NCI-H2227 (cell line): ENCODE measurements around the gene WNK2.

Experiments
- DNase-seq: peaks from one replicate; lab custom pipeline; 2025; ENCODE audit not compliant: unreplicated experiment; lab: John Stamatoyannopoulos, UW

The WNK2 gene

DNA sequence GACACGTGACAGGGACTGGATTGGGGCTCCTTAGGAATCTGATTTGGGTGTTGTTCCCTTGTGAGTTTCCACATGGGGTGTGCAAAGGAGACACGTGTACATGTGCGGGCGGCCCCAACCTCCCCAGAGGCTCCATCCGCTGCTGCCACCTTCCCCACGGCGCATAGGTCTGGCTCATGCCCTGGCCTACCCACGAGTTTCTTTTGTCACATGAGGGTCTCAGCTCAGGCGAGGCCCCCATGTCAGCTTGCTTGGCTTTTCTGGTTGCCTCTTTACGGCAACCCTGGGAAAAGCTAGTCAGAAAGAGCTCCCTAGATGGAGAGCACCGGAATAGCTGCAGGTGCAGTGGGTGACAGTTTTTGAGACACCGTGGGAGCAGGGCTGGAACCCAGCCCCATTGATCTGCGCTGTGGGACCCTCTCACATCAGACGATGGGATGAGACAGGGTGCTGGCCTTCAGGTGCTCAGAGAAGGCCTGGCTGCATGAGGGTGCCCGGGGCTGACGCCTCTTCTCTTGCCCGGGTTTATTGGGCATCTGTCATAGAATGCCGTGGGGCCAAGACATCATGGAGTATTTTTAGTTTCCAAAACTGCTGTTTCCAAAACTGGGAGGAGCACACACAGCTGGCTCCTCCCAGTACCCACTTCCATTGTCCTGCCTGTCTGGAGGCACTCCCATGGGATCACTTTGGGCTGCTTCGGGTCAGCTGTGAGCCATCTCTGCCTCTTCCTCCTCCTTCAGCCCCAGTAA lies 107.8 kb downstream of the WNK2 start:
- no peak for DNase-seq

DNA sequence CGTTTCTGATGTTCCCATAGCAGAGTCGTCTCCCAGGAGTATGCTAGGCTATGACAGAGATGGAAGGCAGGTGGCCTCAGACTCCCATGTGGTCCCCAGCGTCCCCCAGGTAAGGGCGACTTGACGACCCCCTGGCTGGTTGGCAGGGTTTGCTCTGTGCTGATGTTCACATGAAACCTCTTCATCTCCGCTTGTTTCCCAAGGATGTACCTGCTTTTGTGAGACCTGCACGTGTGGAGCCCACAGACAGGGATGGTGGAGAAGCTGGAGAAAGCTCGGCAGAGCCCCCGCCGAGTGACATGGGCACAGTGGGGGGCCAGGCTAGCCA lies 108.3 kb downstream of the WNK2 start:
- DNase-seq: no peak

DNA sequence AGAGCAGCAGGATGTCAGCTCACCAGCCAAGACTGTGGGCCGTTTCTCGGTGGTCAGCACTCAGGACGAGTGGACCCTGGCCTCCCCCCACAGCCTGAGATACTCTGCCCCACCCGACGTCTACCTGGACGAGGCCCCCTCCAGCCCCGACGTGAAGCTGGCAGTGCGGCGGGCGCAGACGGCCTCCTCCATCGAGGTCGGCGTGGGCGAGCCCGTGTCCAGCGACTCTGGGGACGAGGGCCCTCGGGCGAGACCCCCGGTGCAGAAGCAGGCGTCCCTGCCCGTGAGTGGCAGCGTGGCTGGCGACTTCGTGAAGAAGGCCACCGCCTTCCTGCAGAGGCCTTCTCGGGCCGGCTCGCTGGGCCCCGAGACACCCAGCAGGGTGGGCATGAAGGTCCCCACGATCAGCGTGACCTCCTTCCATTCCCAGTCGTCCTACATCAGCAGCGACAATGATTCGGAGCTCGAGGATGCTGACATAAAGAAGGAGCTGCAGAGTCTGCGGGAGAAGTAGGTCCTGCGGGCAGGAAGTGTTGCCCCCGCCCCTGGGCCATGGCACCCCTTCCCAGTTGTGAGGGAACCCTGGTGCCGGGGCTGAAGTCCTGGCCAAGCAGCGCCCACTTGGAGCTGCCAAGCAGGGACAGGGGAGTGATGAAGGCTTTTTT lies 108.9 kb downstream of the WNK2 start:
- no peak for DNase-seq

DNA sequence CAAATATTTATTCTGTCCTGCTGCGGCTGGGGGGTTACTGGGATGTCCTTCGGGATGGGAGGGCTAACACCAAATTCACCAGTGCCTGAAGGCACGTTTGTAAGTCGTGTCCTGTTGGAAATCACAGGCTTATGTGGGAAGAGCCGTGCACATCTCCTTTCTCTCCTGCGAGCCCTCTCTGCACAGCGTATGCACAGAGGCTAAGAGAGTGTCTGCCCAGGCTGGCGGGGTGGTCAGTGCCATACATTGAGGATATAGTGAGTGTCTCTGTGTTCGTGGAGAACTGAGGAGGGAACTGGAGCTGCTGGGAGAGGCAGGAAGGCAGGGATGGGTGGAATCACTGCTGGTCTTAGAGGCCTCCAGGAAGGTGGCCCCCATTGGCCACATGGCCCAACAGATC lies 110.1 kb downstream of the WNK2 start:
- DNase-seq: no peak

DNA sequence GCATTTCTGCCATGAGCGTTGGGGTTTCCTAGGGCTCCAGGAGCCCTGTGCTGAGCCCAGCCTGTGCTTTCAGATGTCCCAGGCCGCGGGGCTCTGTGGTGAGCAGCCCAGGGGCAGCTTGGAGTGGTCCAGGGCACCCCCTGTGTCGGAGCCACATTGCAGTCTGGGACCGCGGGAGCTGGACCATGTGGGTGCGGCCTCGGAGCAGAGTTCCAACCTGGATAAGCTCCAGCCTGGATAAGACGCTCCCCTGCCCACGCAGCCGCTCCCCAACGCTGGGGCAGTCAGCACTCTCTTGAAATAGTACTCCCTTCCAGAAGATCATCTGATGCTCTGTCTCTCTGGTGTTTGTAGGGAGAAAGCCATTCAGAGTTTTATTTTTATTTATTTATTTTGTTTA lies 111.1 kb downstream of the WNK2 start:
- DNase-seq: no peak

DNA sequence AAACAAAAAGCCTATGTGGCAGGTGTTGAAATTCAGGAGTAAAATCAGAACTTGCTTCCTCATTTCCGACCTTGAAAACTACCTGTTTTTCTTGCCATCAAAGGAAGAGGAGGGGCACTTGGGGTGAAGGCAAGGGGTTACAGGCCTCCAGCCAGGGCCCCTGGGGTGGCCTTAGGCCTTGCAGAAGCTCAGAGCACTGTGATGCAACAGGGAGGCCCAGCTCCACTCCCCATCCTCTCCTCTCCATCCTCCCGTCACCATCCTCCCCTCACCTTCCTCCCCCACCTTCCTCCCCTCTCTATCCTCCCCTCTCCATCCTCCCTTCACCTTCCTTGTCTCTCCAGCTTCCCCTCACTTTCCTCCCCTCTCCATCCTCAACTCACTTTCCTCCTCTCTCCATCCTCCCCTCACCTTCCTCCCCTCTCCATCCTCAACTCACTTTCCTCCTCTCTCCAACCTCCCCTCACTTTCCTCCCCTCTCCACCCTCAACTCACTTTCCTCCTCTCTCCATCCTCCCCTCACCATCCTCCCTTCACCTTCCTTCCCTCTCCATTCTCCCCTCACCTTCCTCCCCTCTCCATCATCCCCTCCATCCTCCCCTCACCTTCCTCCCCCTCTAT lies 111.6 kb downstream of the WNK2 start:
- no peak for DNase-seq

DNA sequence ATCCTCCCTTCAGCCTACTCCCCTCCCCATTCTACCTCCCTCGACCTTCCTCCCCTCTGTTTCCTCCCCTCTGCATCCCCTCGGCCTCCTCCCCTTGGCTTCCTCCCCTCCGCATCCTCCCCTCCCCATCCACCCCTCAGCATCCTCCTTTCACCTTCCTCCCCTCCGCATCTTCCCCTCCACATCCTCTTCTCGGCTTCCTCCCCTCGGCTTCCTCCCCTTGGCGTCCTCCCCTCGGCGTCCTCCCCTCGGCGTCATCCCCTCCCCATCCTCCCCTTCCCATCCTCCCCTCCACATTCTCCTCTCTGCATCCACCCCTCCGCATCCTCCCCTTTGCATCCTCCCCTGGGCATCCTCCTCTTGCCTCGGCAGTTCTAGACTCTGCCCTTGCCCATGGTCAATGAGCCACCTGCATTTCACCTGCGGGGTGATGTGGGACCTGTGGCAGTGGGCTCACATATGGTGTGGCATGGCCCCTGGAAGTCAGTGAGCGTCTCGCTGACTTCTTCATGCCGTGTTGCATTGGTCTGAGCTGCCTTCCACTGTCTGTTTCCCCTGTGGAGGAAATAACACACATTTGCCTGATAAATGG lies 113.0 kb downstream of the WNK2 start:
- no peak for DNase-seq

DNA sequence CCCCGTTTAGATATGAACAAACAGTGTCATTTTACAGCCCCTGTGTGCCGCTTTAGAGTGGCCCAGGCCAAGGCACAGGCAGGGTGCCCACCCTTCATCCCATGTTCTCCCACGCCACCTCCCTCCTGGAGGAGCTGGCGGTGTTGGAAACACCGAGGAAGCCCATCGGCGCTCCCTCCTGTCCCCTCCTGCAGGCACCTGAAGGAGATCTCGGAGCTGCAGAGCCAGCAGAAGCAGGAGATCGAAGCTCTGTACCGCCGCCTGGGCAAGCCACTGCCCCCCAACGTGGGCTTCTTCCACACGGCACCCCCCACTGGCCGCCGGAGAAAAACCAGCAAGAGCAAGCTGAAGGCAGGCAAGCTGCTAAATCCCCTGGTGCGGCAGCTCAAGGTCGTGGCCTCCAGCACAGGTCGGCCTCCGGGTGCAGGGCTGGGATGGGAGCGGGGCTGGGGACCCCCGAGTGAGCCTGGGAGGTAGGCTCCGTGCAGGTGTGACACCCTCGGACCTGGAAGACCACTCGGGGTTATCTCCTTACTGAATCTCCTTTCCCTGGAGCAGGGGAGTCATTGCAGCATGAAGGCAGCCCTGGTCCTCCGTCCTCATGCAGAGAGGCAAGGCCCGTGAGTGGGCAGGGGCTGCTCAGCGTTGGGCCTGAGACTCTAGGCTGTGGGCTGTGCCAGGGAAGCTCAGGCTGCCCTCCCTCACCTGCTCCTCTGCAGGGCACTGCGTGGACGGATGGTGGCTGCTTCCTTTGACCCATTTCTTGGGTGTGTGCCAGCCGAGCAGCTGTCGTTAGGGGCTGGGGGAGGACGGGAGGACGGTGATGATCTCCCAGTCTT lies 113.9 kb downstream of the WNK2 start:
- DNase-seq: no peak

DNA sequence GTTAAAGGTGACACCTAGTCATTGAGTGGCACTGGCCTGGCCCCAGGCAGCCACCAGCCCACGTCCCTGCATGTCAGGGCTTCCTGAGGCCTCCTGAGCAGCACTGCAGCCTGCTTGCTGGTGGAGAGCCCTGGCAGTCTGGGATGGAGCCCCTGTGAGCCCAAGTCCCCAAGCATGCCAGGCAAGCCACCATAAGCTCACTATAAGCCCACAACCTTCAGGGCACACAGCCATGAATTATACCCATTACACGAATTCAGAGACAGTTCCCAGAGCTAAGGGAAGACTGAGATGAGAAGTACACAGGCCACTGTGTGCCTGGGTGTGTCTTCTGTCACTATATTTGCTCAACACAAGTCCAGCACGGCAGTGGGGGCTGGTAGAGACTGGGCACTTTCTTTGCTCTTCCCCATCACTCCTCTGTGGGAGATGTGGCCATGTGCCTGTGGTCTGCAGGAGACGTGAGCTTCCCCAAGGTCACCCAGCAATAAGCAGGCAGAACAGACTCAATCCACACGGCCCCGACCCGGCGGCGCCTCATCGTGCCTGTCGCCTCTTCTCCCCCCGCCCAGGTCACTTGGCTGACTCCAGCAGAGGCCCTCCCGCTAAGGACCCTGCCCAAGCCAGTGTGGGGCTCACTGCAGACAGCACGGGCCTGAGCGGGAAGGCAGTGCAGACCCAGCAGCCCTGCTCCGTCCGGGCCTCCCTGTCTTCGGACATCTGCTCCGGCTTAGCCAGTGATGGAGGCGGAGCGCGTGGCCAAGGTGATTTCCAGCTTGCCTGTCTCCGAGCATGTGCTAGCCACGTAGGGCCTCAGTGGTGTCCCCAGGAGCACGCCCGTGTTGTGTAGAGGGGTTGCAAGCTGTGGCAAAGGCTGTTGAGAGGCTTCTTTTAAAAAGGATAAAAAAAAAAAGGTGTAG lies 114.8 kb downstream of the WNK2 start:
- DNase-seq: no peak

DNA sequence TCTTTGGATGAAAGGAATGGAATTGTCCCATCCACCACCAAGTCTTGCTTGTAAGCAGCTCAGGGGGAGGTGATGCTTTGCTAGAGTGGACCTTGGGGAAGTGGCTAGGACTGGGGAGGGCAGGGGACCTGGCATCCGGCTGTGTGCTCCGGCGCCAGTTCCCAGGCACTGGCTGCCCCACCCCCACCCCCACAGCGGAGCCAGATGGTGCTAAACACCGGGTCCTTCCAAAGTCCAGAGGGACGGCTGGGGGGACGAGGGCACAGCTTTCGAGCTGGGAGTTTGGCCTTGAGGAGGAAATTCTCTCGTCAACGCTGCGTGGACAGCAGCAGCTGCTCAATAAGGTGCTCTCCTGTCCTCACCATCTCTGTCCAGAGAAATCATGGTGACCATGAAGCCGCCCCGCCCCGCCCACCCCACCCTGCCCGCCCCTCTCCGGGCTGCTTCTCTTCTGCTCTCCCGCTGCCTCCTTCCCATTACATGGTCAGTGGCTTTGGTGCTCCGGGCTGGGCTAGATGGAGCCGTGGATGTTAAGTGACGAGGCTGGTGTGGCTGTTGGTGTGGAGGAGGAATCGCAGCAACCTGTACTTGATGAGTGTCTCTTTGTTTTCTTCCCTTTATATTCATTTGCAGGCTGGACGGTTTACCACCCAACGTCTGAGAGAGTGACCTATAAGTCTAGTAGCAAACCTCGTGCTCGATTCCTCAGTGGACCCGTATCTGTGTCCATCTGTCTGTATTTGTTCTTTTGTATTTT lies 115.7 kb downstream of the WNK2 start:
- no peak for DNase-seq

DNA sequence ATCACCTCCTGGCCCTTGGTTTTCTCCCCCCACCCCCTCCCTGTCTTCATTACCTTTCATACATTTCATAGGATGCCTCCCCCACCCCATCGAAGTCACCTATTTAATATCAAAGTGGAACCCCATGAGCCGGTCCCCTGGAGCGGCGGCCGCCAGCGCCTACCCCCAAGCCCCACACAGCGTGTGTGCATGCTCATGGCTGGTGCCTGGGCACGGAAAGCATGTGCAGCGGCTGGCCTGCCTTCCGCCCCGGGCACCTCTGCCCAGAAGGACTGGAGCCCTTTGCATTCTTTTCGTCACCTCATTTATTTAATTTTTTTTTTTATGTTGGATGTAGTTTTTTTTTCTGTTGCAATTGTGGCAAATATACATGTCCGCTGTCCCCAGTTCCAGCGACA lies 116.2 kb downstream of the WNK2 start:
- no peak for DNase-seq

DNA sequence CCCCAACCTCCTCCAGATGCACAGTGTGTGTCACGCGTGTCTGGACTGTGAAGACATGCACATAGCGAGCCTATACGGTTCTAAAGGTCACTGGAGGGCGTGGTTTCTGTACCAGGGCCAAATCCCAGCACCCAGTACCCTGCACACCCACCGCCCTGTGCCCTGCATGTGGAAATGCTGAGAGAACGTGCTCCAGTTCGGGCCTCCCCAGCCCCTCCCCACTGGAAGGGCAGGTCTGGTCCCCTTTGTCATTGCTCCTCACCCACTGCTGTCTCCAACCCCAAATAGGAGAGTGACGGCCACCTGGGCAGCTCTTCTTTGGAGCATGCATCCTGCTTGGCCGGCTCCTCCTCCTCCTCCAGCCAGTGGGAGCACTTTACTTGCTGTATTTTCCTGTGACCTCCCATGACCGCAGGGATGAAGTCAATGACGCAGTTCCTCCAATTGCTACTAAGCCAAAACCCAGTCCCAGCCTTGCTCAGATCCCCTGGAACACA lies 116.7 kb downstream of the WNK2 start:
- DNase-seq: no peak

DNA sequence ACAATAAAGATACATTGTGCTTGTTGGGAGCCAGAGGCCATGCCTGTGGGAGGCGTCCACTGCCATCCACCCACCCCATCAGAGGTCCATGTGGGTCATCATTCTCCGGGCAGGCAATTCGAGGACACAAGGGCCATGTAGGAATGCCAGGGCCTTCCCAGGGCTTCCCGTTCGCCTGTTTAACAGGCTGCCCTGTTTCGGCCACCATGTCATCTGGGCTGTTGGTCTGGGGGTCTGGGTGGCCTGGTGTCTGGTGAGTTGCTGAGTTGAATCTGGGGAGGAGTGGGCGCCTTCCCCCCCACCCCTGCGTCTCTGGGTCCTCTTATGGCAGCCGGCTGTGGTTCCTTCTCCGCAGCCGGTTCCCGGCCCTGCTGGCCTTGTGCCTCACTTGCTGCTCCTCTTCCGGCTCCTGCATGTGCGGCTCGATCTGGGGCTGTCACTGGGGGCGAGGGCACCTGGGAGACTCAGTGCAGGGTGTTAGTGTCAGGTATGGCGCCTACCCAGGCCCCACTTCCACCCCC lies 117.4 kb downstream of the WNK2 start:
- DNase-seq: no peak

DNA sequence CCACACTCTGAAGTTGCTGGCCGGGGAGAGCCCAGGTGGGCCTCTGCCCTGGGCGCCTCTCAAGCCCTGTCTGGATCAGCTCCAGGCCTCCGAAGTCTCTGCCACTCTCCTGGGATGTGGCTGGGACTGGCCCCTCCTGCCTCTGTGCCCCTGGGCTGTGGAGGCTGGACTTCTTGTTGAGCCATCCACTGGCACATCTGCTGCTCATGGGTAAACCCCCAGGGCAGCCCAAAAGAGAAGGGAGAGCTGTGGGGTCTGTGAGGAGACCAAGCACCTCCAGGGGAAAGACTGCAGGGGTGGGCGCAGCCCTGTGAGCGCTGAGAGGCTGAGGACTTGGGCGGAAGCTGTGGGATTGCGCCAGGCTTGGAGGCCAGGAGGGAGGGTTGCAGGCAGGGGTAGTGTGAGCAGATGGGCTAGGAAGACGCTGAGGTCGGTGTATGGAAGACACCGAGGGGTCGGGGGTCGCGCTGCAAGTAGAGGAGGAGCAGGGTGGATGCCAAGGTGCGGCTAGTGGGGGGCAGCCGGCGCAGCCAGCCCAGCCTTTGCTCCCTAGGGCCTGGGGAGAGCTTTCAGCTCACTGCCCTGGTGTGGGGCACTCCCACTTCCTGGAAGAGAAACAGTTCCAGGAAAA lies 118.1 kb downstream of the WNK2 start:
- DNase-seq: no peak

DNA sequence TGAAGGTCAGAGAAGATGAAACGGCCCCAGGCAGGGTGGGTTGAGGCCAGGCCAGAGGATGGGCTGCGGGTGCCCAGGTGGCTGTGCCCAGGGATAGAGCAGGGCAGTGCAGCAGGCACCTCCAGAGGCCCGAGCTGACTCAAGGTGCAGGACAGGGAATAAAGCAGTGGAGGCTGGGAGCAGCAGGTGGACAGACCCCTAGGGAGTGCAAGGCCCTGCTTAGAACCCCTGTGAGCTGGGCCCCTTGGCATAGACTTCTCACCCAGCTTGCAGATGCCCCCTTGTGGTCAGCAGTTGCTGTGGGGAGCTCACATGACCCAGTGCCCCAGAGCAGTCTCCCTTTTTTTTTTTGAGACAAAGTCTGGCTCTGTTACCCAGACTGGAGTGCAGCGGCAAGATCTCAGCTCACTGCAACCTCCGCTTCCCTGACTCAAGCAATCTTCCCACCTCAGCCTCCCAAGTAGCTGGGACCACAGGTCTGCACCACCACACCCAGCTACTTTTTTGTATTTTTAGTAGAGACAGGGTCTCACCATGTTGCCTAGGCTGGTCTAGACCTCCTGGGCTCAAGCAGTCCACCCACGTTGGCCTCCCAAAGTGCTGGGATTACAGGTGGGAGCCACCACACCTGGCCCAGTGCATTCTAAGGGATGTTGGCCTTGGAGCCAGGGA lies 118.8 kb downstream of the WNK2 start:
- DNase-seq: no peak

DNA sequence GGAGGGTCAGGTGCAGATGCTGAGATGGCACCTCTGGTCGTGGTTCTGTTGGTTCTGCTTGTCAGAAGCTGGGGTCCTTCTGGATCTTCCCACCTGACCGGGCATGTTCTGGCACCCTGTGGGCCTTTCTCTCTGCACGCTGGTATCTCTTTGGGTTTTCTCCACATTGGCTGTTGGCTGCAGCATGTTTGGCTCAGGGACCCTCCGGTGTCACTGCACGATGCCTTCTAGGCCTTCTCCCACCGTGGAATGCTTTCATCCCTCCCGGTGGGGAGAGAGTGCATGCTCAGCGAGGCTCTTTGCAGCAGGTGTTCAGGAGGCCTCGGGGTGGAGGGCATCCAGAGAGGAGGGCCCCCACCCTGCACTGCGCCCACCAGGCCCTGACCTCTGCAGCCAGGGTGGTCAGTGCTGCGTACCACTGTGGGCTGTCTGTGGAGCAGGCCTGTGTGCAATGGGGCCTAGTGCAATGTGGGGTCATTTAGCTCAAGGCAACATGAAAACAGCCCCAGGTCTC lies 119.4 kb downstream of the WNK2 start:
- DNase-seq: no peak

DNA sequence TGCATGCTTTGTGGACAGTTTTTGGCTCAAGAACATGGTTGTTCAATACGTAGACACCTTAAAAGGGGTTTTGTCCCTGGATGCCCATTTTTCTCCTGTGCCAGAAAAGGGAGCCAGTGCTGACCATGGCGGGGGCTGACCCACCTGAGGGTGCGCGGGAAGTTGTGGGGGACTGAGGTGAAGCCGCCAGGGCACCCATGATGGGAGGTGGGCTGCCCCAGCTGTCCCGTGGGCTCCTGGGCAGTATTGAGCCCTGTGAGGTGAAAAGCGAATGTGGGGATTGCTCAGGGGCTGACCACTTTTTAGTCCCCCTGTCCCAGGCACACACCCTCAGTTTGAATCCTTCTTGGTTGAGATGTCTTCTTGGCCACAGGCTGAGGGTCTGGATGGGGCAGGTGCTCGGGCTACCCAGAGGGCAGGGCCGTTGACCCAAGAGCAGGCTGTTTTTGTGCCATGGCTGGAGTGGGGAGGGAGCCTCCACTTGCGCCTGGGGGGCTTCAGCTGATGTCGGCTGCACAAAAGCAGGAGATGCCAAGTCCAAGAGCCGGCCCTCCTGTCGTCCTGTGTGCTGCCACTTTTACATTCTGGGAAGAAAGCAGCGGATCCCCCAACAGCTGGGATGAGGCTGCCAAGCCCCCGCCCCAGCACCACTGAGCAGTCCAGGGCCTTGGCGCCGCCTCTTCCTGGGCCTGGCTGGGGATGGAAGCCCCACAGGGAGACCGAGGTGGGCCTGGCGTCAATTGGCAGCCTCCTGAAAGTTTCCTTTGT lies 120.1 kb downstream of the WNK2 start:
- no peak for DNase-seq
